Trophoblast cell (in vitro differentiated cells and primary cell): ENCODE data around the gene SRPRA.

Experiments
- DNase-seq, 2 donors: peaks; one replicate each; pipeline ENCODE4 v3.0.0-alpha.2; 2016
- H2AFZ ChIP-seq: 2 replicates; pipeline ENCODE4 v1.6.1; 2013; ENCODE audit warnings: low read length, moderate library complexity, mild to moderate bottlenecking; ENCODE audit not compliant: insufficient read depth, poor library complexity
- H2AK5ac ChIP-seq: 2 replicates; pipeline ENCODE4 v1.6.1; 2013; ENCODE audit warnings: mild to moderate bottlenecking, low read length
- H2BK120ac ChIP-seq: 2 replicates; pipeline ENCODE4 v1.6.1; 2013; ENCODE audit warnings: low read length, mild to moderate bottlenecking, moderate library complexity; ENCODE audit not compliant: insufficient read depth, poor library complexity
- H2BK12ac ChIP-seq: 2 replicates; pipeline ENCODE4 v1.6.1; 2013; ENCODE audit warnings: mild to moderate bottlenecking, low read length, moderate library complexity
- H2BK5ac ChIP-seq: 2 replicates; pipeline ENCODE4 v1.6.1; 2013; ENCODE audit warnings: low read length, low read depth, moderate library complexity, mild to moderate bottlenecking; ENCODE audit not compliant: poor library complexity
- H3K14ac ChIP-seq: 2 replicates; pipeline ENCODE4 v1.6.1; 2013; ENCODE audit warnings: mild to moderate bottlenecking, low read length
- H3K18ac ChIP-seq: 2 replicates; pipeline ENCODE4 v1.6.1; 2013; ENCODE audit warnings: mild to moderate bottlenecking, low read length
- H3K23ac ChIP-seq: 2 replicates; pipeline ENCODE4 v1.6.1; 2013; ENCODE audit warnings: low read length
- H3K27ac ChIP-seq: 2 replicates; pipeline ENCODE4 v1.5.1; 2013; ENCODE audit warnings: low read depth, mild to moderate bottlenecking, inconsistent platforms, low read length, moderate library complexity
- H3K27me3 ChIP-seq: 2 replicates; pipeline ENCODE4 v1.6.1; 2013; ENCODE audit warnings: inconsistent platforms, mild to moderate bottlenecking, low read length, moderate library complexity; ENCODE audit not compliant: insufficient read depth
- H3K36me3 ChIP-seq, 2 experiments: 1 replicate in 1 of 2; 2 replicates in 1 of 2; pipeline ENCODE4 v1.6.1; 2013; ENCODE audit warnings: low read length in 2 of 2, mild to moderate bottlenecking in 2 of 2, moderate library complexity in 1 of 2; ENCODE audit not compliant: insufficient read depth in 2 of 2, control insufficient read depth in 1 of 2
- H3K4ac ChIP-seq: 2 replicates; pipeline ENCODE4 v1.6.1; 2013; ENCODE audit warnings: low read depth, mild to moderate bottlenecking, low read length, moderate library complexity
- H3K4me1 ChIP-seq, 2 experiments: 1 replicate in 1 of 2; 2 replicates in 1 of 2; pipeline ENCODE4 v1.6.1; 2013; ENCODE audit warnings: low read length in 2 of 2, mild to moderate bottlenecking in 2 of 2, moderate library complexity in 1 of 2; ENCODE audit not compliant: insufficient read depth in 2 of 2, control insufficient read depth in 1 of 2
- H3K4me2 ChIP-seq: 2 replicates; pipeline ENCODE4 v1.6.1; 2013; ENCODE audit warnings: inconsistent platforms, mild to moderate bottlenecking, low read length, moderate library complexity
- H3K4me3 ChIP-seq: 2 replicates; pipeline ENCODE4 v1.5.1; 2013; ENCODE audit warnings: mild to moderate bottlenecking, low read depth, low read length, inconsistent platforms
- H3K79me1 ChIP-seq: one replicate; pipeline ENCODE4 v1.6.1; 2013; ENCODE audit warnings: low read length
- H3K79me2 ChIP-seq: 2 replicates; pipeline ENCODE4 v1.6.1; 2013; ENCODE audit warnings: low read length, mild to moderate bottlenecking; ENCODE audit not compliant: control insufficient read depth, insufficient read depth, poor library complexity
- H3K9ac ChIP-seq: 2 replicates; pipeline ENCODE4 v1.6.1; 2013; ENCODE audit warnings: mild to moderate bottlenecking, low read length
- H3K9me3 ChIP-seq: 2 replicates; pipeline ENCODE4 v1.6.1; 2013; ENCODE audit warnings: low read depth, mild to moderate bottlenecking, control low read depth, inconsistent platforms, low read length; ENCODE audit not compliant: insufficient read depth
- H4K12ac ChIP-seq: 2 replicates; pipeline ENCODE4 v1.6.1; 2013; ENCODE audit warnings: low read depth, mild to moderate bottlenecking, low read length, moderate library complexity
- H4K8ac ChIP-seq: 2 replicates; pipeline ENCODE4 v1.6.1; 2013; ENCODE audit warnings: low read depth, mild to moderate bottlenecking, low read length, moderate library complexity
- H4K91ac ChIP-seq: one replicate; pipeline ENCODE4 v1.6.1; 2013; ENCODE audit warnings: low read depth, mild to moderate bottlenecking, low read length, moderate library complexity
- WGBS: extraction: QIAGEN DNeasy Blood & Tissue Kit; methylation state at CpG from one replicate; pipeline ENCODE4 v1.1.7; 2013; ENCODE audit warnings: missing lambda C conversion rate; ENCODE audit not compliant: insufficient read length, insufficient coverage; ENCODE audit errors: extremely low coverage; 5-methylcytosine and 5-hydroxymethylcytosine counted together

SRPRA gene

DNA sequence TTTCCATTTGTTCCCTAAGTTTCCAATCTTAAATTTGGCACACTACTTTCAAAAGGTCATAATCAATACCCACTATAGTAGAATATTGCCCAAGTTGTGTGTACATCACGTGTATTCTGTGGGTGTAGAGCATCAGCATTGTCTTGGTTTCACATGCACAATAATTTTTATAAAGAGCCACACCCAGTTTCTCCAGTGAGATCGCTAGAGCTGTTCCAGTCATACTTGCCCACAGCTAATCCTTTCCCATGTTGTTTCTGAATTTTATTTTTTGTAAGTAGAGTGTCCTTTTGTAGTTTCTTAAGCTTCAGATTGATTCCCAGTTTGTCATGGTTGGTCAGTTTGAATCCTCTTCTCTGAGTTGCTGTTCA is 43.4 kb downstream of the SRPRA start:
- Histone ChIP-seq H3K79me1 (no peaks in the 10 kb centered on the region), H2AK5ac (no peak overlapping the region), H3K36me3 (peaks cover 0 to 8% of the 10 kb centered on the region in 2 experiments), H3K4ac (no peak overlapping the region), H2BK12ac (no peak overlapping the region), H3K9me3 (no peaks in the 10 kb centered on the region), H2BK120ac (no peak overlapping the region), H3K4me2 (no peak overlapping the region), H4K91ac (no peak overlapping the region), H3K79me2 (no peaks in the 10 kb centered on the region), H4K8ac (no peak overlapping the region), H2BK5ac (no peak overlapping the region), H4K12ac (no peak overlapping the region), H3K4me3 (no peak overlapping the region), H3K4me1 (no peaks in the 10 kb centered on the region), H3K9ac (no peak overlapping the region), H3K18ac (no peak overlapping the region), H3K23ac (no peak overlapping the region), H2AFZ (no peak overlapping the region), H3K14ac (no peak overlapping the region), H3K27ac (no peak overlapping the region), H3K27me3 (no peaks in the 10 kb centered on the region)
- DNase-seq = no peak
- WGBS = no CpG with 5 or more reads among the region's 2 CpGs

DNA sequence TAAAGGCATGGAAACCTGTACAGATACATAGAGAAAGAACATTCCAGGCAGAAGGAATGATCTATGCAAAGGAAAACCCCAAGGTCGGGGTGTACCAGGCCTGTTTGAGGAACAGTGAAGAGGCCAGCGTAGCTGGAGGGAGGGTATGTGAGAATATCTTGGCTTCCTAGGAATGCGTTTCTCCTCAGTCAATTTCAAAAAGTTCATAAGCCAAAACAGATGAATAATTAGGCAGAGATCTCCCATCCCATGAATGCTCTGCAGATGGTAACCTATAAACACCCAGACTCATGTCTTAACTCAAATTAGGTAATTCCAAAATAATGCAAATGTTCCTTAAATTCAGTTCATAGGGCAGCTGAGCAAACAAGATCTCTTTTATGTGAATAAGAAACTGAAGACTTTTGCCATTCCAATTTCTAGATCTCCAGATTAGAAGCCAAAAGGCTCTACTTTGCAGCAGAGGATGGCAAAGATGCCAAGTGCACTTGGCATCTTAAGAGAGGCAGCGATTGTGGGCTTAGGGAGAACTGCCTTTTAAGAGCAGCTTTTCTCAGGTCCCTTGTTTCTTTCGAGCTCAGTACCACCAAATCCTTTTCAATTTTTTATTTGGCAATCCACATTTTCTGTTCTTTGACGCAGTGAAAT is 43.9 kb downstream of the SRPRA start:
- DNase-seq = no peak
- Histone ChIP-seq H4K12ac (no peak overlapping the region), H3K27ac (no peak overlapping the region), H3K36me3 (peaks cover 0 to 8% of the 10 kb centered on the region in 2 experiments), H3K4me1 (no peaks in the 10 kb centered on the region), H3K9me3 (no peaks in the 10 kb centered on the region), H2BK12ac (no peak overlapping the region), H3K9ac (no peak overlapping the region), H2BK120ac (no peak overlapping the region), H2BK5ac (no peak overlapping the region), H3K4me3 (no peak overlapping the region), H3K4ac (no peak overlapping the region), H3K79me1 (no peaks in the 10 kb centered on the region), H2AFZ (no peak overlapping the region), H2AK5ac (no peak overlapping the region), H3K79me2 (no peaks in the 10 kb centered on the region), H3K23ac (no peak overlapping the region), H4K91ac (no peak overlapping the region), H3K4me2 (no peak overlapping the region), H4K8ac (no peak overlapping the region), H3K14ac (no peak overlapping the region), H3K18ac (no peak overlapping the region), H3K27me3 (no peaks in the 10 kb centered on the region)
- no CpG with 5 or more reads among the region's 6 CpGs for WGBS

DNA sequence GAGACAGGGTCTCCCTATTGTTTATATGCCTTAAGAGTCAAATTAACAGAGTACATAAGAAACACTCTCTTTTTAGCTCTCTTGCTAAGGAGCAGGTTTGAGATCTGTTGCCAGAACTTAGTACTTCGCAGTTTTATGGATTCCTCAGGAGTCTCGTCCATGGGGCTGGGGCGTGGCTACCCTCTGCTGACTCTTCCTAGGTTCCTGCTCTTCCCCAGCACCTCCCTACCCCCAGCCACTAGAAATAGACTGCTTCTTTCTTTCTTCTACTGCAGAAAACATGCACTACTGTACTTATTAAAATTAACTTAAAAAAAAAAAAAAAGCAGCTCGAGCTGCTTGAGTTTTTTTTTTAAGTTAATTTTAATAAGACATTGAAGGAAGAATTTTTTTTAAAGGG is 49.1 kb downstream of the SRPRA start:
- Histone ChIP-seq H3K36me3 (no peaks in the 10 kb centered on the region), H2BK5ac (no peak overlapping the region), H3K4me2 (no peak overlapping the region), H3K79me2 (peaks cover 2% of the 10 kb centered on the region), H2BK12ac (no peak overlapping the region), H4K91ac (no peak overlapping the region), H2BK120ac (no peak overlapping the region), H3K4me3 (no peak overlapping the region), H3K27me3 (no peaks in the 10 kb centered on the region), H4K12ac (no peak overlapping the region), H3K79me1 (no peaks in the 10 kb centered on the region), H3K9me3 (no peaks in the 10 kb centered on the region), H3K4ac (peak overlapping the region; percentile 62), H3K27ac (no peak overlapping the region), H4K8ac (no peak overlapping the region), H3K4me1 (no peaks in the 10 kb centered on the region), H3K9ac (no peak overlapping the region), H2AFZ (no peak overlapping the region), H3K23ac (no peak overlapping the region), H3K14ac (no peak overlapping the region), H2AK5ac (no peak overlapping the region), H3K18ac (no peak overlapping the region)
- WGBS = no CpG with 5 or more reads among the region's 4 CpGs
- no peak for DNase-seq

DNA sequence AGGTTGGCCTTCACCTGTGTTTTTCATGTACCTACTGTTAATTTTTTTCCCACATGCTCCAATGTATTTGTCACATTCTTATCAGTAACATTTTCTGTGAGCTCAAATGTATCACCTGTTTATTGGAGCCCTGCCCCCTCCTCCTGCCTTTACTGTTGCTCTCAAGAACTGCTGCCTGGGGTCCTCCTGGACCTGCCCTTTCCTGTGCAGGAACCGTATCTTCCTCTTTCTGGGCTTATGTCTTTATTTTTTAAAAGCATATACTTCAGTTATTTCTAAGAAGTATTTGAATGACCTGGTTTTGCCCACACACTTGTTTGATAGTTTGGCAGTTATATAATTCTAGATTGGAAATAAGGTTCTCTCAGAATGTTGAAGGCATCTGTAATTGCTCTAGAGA is 51.2 kb downstream of the SRPRA start:
- Histone ChIP-seq H3K79me2 (peaks cover 4% of the 10 kb centered on the region), H3K27ac (no peak overlapping the region), H3K9me3 (no peaks in the 10 kb centered on the region), H4K8ac (no peak overlapping the region), H3K4ac (no peak overlapping the region), H3K9ac (no peak overlapping the region), H2BK5ac (no peak overlapping the region), H3K23ac (no peak overlapping the region), H3K18ac (no peak overlapping the region), H2BK12ac (no peak overlapping the region), H4K12ac (no peak overlapping the region), H2BK120ac (no peak overlapping the region), H3K27me3 (no peaks in the 10 kb centered on the region), H2AFZ (no peak overlapping the region), H3K36me3 (no peaks in the 10 kb centered on the region), H2AK5ac (no peak overlapping the region), H3K4me1 (no peaks in the 10 kb centered on the region), H3K79me1 (no peaks in the 10 kb centered on the region), H3K4me2 (no peak overlapping the region), H3K14ac (no peak overlapping the region), H4K91ac (no peak overlapping the region), H3K4me3 (no peak overlapping the region)
- DNase-seq = no peak
- no CpG with 5 or more reads among the region's 1 CpG for WGBS
